ENCODE data around the gene SNTN. TPM values are rescaled to one million over a fixed set of nuclear protein-coding genes. Genes with fewer than 3 reads are reported as not detected.

Gene SNTN
- polyA plus RNA-seq, 4 donors = not detected

- DNase-seq (ENCODE audit: low read depth in 4 of 4, low spot score in 3 of 4) = no peak
These were observed 20.6 kb downstream of the SNTN start for GRCh38 chr3:63673111-63673510.

- DNase-seq (ENCODE audit: low read depth in 4 of 4, low spot score in 3 of 4) = no peak
These were observed 22.1 kb downstream of the SNTN start for GRCh38 chr3:63674586-63674985.

GRCh38 chr3:63679186-63679585 is 26.7 kb downstream of the SNTN start:
- no peak for DNase-seq (ENCODE audit: low read depth in 4 of 4, low spot score in 3 of 4)

GRCh38 chr3:63684081-63684480 is 31.6 kb downstream of the SNTN start:
- no peak for DNase-seq (ENCODE audit: low read depth in 4 of 4, low spot score in 3 of 4)

GRCh38 chr3:63685340-63685739 is 32.9 kb downstream of the SNTN start:
- no peak for DNase-seq (ENCODE audit: low read depth in 4 of 4, low spot score in 3 of 4)

- no peak for DNase-seq (ENCODE audit: low read depth in 4 of 4, low spot score in 3 of 4)
These were observed 35.1 kb downstream of the SNTN start for GRCh38 chr3:63687278-63688225.

- DNase-seq (ENCODE audit: low read depth in 4 of 4, low spot score in 3 of 4) = no peak
These were observed 36.8 kb downstream of the SNTN start for GRCh38 chr3:63689285-63689684.

- no peak for DNase-seq (ENCODE audit: low read depth in 4 of 4, low spot score in 3 of 4)
These were observed 40.9 kb downstream of the SNTN start for GRCh38 chr3:63693351-63693750.

- DNase-seq (ENCODE audit: low read depth in 4 of 4, low spot score in 3 of 4) = no peak
These were observed 52.7 kb downstream of the SNTN start for GRCh38 chr3:63705092-63705645.

- no peak for DNase-seq (ENCODE audit: low read depth in 4 of 4, low spot score in 3 of 4)
These were observed 54.0 kb downstream of the SNTN start for GRCh38 chr3:63706321-63707085.

- DNase-seq (ENCODE audit: low read depth in 4 of 4, low spot score in 3 of 4) = no peak
These were observed 55.3 kb downstream of the SNTN start for GRCh38 chr3:63707731-63708130.

GRCh38 chr3:63709576-63709975 is 57.1 kb downstream of the SNTN start:
- DNase-seq (ENCODE audit: low read depth in 4 of 4, low spot score in 3 of 4) = no peak

Other genes starting within 250 kb of the SNTN start
- under 1 TPM; 0.42 to 0.56 (median 0.53) TPM for gene C3orf49, start 166.6 kb downstream of the SNTN start, polyA plus RNA-seq (ENCODE audit: insufficient read length in 4 of 4)
- gene THOC7, start 211.1 kb downstream of the SNTN start, polyA plus RNA-seq (ENCODE audit: insufficient read length in 4 of 4) = 100 to 1,000 TPM in 1 of 4 donors, 10 to 100 TPM in 3; 62.1 to 106 (median 76.9) TPM
- 10 to 100 TPM; 17.5 to 26.8 (median 20.4) TPM for gene ATXN7, start 211.2 kb downstream of the SNTN start, polyA plus RNA-seq (ENCODE audit: insufficient read length in 4 of 4)